Stimulated activated CD8-positive, alpha-beta memory T cell treated with anti-CD3 and anti-CD28 coated beads, Interleukin-7, amount 100 ng/mL, for 48 hours (primary cell): ENCODE measurements around the gene USP10.
"Not testable (repeated sequence)": the region's sequence is repeated elsewhere in the genome, so short reads cannot be mapped to it uniquely, and the experiment has no call there.

Source experiments
- DNase-seq, 2 donors: peaks; one replicate each; pipeline ENCODE4 v3.0.0-alpha.2; 2020; ENCODE audit warnings: low read depth in 1 of 2; ENCODE audit errors: extremely low read depth in 1 of 2

USP10 gene

GRCh38 chr16:84673561-84673960 is 26.2 kb upstream of the USP10 start:
- DNase-seq, result no peak

GRCh38 chr16:84675423-84675822 is 24.4 kb upstream of the USP10 start:
- DNase-seq, result no peak

- DNase-seq, result no peak
These were observed 23.9 kb upstream of the USP10 start for GRCh38 chr16:84675884-84676283.

- DNase-seq, result no peak
These were observed 22.6 kb upstream of the USP10 start for GRCh38 chr16:84677017-84677803.

- DNase-seq, result no peak
These were observed 22.0 kb upstream of the USP10 start for GRCh38 chr16:84677849-84678248.

GRCh38 chr16:84678541-84678940 is 21.3 kb upstream of the USP10 start:
- no peak for DNase-seq

GRCh38 chr16:84680165-84680842 is 19.5 kb upstream of the USP10 start:
- no peak for DNase-seq

GRCh38 chr16:84680843-84681629 is 18.8 kb upstream of the USP10 start:
- DNase-seq, result no peak

- DNase-seq, result no peak
These were observed 15.9 kb upstream of the USP10 start for GRCh38 chr16:84683691-84684591.

- no peak for DNase-seq
These were observed 15.2 kb upstream of the USP10 start for GRCh38 chr16:84684592-84684965.

GRCh38 chr16:84685210-84685609 is 14.6 kb upstream of the USP10 start:
- DNase-seq, result no peak

GRCh38 chr16:84686707-84687298 is 13.0 kb upstream of the USP10 start:
- DNase-seq, result no peak

- DNase-seq, result no peak
These were observed 12.1 kb upstream of the USP10 start for GRCh38 chr16:84687715-84688114.

- not testable (repeated sequence) for DNase-seq
These were observed 11.6 kb upstream of the USP10 start for GRCh38 chr16:84688163-84688562.

GRCh38 chr16:84689111-84689510 is 10.7 kb upstream of the USP10 start:
- no peak for DNase-seq

GRCh38 chr16:84690088-84690819 is 9.5 kb upstream of the USP10 start:
- DNase-seq, result no peak

- DNase-seq, result no peak
These were observed 7.2 kb upstream of the USP10 start for GRCh38 chr16:84692451-84693214.

GRCh38 chr16:84693869-84694268 is 5.9 kb upstream of the USP10 start:
- not testable (repeated sequence) for DNase-seq

- no peak for DNase-seq
These were observed 4.8 kb upstream of the USP10 start for GRCh38 chr16:84694980-84695379.
